ENCODE results near the gene PHTF1.

Gene PHTF1

DNA sequence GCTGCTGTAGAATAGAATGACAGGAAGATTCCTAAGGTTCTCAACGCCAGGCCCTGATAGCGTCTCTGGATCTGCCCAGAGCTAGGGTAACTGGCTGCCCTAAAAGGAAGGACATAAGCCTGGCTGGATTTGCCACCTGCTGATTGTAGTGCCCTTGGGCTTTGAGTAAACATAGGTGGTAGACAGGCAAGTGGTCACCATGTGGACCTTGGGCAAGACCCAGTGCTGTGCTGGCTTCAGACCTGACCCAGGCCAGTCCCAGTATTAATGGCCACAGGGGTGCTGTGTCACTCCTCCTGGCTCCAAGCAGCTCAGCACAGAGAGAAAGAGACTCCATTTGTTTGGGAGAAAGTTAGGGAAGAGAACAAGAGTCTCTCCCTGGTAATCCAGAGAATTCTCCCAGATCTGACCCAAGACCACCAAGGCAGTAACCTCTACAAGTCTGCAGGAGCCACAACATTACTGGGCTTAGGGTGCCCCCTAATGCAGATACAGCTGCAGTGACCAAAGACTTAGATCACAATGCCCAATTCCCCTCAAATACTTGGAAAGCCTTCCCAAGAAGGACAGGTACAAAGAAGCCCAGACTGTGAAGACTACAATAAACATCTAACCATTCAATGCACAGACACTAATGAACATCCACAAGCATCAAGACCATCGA is 44.5 kb downstream of the PHTF1 start:
- no peak for DNase-seq

DNA sequence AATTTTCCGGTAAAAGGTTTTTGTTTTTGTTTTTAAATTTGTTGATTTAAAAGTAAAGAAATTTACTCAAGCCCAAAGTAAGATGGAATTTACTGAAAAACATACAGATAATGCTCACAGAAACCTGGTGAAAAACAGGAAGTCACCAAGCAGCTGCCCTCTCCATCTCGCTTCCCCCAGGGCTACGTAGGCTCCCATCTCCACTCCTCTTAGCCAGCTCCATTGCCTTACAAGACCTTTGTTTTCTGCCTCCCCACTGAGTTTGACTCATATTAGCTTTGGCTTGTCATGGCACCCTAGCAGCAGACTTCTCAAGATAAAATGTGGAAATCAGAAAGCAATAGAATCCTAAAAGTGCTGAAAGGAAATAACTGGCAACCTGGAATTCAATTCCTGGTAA is 57.9 kb downstream of the PHTF1 start:
- no peak for DNase-seq

GRCh38 chr1:113694910-113695309 is 64.4 kb downstream of the PHTF1 start:
- no peak for DNase-seq

DNA sequence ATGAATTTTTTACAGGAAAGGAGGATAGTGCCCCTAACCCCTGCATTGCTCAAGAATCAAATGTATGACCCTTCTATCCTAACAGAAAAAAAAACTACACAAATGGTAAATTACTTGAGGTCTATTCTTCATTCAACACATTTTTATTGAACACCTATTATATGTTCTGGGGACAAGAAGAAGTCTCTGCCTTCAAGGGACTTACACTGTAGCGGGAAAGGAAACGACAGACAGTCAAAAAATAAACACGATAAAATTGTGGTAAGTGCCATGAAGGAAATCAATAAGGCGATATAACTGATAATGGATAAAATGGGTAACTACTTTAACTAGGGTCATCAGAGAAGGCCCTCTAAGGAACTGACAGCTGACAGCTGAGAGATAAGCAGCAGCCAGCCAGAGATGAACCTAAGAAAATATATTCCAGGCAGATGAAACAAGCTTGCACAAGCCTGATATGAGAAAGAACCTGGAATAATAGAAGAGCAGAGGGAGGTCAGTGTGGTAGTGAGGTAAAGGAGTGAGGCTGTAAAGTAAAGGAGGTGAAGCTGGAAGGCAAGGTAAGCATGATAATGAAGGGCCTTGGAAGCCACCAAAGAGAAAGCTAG is 66.4 kb downstream of the PHTF1 start:
- no peak for DNase-seq

GRCh38 chr1:113692342-113692741 is 66.9 kb downstream of the PHTF1 start:
- DNase-seq, result no peak

- no peak for DNase-seq
Measured at GRCh38 chr1:113691184-113691583, 68.1 kb downstream of the PHTF1 start.

DNA sequence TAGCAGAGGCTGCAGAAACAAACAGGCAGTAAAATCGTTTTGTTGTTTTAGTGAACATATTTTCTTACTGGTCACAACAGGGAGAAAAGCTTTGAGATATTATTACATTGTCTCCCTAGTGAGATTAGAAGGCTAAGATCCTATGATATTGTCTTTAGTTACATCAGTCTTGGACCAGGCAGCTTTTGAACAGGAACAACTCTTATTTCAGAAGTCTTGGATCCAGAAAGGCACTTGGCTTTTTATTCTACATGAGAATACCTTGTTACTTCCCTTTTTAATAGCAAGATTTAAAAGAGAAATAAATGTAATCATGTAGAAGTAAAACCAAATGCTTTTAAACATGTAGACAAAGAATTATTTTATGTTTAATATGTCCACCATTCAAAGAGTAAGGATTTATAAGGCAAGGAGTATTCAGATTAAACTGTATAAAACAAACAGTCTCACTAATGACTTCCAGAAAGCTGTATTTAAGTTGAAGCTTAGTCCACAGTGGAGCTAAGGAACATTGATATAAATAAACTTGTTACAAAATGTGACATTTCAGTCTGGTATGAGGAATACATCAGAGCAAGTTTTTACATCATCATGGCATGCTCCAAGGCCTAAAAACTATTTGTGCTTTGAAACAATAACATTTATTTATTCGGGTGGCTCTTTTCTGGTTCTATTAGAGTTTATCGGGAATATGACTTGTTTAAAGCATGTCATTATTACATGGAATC is 72.2 kb downstream of the PHTF1 start:
- no peak for DNase-seq

GRCh38 chr1:113684153-113684541 is 75.1 kb downstream of the PHTF1 start:
- no peak for DNase-seq

DNA sequence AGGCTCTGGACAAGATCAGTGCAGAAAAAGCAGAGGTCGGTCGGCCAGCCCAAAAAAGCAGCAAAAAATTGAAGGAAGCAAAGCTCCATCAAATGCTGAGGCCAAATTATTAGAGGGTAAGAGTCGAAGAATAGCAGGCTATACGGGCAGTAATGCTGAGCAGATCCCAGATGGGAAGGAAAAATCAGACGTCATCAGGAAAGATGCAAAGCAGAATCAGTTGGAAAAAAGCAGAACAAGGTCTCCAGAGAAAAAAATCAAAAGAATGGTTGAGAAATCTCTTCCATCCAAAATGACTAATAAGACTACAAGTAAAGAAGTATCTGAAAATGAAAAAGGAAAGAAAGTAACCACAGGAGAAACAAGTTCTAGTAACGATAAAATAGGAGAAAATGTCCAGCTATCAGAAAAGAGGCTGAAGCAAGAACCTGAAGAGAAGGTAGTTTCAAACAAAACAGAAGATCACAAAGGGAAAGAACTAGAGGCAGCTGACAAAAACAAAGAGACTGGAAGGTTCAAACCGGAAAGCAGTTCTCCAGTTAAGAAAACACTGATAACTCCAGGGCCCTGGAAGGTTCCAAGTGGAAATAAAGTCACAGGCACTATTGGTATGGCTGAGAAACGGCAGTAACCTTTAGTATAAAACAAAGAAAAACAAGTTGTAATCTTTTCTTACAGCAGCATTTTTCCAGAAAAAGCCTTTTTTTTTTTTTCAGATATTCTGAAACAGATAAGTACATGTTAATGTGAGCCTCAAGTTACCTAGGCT is 75.7 kb downstream of the PHTF1 start:
- no peak for DNase-seq

DNA sequence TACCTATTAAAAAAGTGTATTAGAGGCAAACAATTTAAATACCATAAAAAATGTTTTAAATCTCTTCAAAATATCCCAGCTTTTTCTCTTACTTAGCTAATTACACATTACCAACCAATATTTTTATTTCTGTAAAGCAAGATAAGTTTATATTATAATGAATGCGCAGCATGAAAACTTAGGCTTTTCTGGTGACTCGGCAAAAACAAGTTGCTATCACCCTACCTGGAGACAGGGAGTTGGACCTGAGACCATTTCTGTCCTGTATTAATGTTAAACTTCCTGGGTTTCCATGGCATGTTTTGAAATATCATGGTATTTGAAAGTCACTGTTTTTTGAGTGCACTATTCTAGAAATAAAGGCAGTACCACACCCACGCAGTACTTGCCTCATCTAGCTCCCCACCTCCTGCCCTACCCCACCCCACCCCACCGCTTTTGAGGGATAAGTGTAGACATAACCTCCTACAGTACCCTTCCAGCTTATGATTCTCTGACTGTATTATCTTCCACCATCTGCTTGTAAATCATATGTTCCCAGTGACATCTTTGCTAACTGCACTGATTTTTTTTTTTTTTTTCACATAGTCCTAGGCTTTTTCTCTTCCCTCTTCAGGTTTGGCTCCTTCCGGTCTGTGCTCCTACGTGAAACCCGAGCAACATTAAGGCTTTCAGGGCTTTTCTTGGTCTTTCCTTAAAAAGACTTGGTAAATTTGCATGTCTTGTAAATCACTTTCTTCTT is 77.5 kb downstream of the PHTF1 start:
- DNase-seq, result no peak

GRCh38 chr1:113678159-113678469 is 81.2 kb downstream of the PHTF1 start:
- DNase-seq, result no peak

GRCh38 chr1:113677250-113678158 is 81.8 kb downstream of the PHTF1 start:
- no peak for DNase-seq

DNA sequence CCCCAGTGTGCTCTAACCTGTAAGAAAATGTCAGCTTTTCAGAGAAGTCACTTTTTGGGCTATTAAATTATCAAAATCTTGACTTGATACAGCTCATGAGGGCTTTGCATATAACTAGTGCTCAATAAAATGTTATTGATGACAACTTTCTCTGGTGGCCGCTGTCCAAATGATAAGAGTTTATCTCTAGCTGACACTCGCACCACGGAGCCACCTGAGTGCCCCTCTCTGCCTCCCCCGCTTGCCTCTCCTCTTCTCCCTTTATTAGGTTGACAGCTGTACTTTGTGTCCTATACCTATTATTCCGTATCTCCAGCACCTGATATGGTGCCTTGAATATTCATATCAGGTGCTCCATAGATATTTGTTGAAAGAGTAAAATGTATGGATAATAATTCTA is 82.8 kb downstream of the PHTF1 start:
- DNase-seq, result no peak

DNA sequence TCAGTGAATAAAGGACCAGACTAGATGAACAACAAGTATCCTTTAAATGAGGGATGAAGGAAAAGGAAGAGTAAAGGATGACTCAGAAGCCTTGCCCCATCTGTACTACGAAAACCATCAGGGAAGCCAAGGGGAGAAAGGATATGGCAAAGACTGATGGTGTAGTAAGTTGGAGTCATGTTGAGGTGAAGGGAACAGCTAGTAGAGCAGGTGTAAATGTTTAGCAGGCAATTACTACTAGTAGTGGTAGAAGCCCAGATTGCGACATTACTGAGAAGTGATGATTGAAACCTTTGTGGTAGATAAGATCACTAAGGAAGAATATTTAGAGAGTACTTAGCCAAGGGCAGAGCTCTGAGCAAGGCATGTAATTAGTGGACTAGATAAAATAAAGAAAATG is 84.0 kb downstream of the PHTF1 start:
- no peak for DNase-seq

GRCh38 chr1:113674591-113674990 is 84.7 kb downstream of the PHTF1 start:
- DNase-seq, result no peak

DNA sequence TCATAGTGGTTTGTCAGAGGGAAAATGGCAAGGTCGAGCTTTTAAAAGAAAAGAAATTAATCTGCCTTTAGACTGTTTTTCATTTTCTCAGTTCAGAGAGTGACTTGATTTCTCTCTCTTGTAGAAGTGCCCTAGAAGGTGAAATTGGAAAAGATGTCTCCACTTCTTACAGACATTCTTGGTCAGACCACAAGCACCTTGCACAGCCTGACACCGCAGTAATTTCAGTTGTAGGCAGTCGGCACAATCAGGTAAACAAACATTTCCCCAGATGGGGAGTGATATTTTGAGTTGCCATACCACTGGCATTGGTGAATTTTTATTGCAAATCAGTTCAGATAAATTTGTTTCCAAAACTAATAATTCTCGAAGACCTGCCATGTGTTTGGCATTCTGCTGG is 86.8 kb downstream of the PHTF1 start:
- no peak for DNase-seq

DNA sequence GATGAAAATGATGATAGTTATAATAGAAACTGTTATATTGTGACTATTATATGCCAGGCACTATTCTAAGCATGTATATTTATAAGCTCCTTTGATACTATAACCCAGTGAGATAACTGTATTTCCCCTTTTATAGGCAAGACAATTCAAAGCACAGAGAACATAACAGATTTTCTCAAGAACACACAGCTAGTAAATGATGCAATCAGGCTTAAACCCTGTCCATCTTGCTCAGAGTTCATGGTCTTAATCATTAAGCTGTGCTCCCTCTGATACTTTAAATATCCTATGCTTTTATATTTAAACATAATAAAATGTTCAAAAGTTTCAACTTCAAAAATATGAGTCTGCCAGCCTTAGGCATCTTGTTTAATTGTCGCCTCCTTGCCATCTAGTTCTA is 88.6 kb downstream of the PHTF1 start:
- DNase-seq, result no peak

- no peak for DNase-seq
Measured at GRCh38 chr1:113669988-113670387, 89.3 kb downstream of the PHTF1 start.

GRCh38 chr1:113666126-113666525 is 93.2 kb downstream of the PHTF1 start:
- no peak for DNase-seq

- DNase-seq, result no peak
Measured at GRCh38 chr1:113665071-113665470, 94.2 kb downstream of the PHTF1 start.

GRCh38 chr1:113663165-113663951 is 95.9 kb downstream of the PHTF1 start:
- DNase-seq, result no peak

All from stimulated activated naive CD4-positive, alpha-beta T cell treated with Interleukin-2 at 50 U/mL for 16 hours (primary cell).